ENCODE data around the gene SPTAN1. TPM values are rescaled to one million over a fixed set of nuclear protein-coding genes. Genes with fewer than 3 reads are reported as not detected.

The SPTAN1 gene
- total RNA-seq, 1 donor from 2014 or later: 810 TPM

- H3K27me3 Mint-ChIP-seq (ENCODE audit: unreplicated experiment): no peaks in the 10 kb centered on the region
- no peaks in the 10 kb centered on the region for H3K4me1 Mint-ChIP-seq (ENCODE audit: unreplicated experiment)
- no peak for DNase-seq (ENCODE audit: low spot score)
- no peak overlapping the region for H3K4me3 Mint-ChIP-seq (ENCODE audit: unreplicated experiment)
- no peak for TF ChIP-seq CTCF (IDR thresholded peaks at IDR 0.05; ENCODE audit: unreplicated experiment)
- H3K9me3 Mint-ChIP-seq (ENCODE audit: unreplicated experiment): no peaks in the 10 kb centered on the region
- no peak overlapping the region for H3K27ac Mint-ChIP-seq (ENCODE audit: unreplicated experiment)
- H3K36me3 Mint-ChIP-seq (ENCODE audit: low read depth, unreplicated experiment): peaks cover 25% of the 10 kb centered on the region
Measured at GRCh38 chr9:128512820-128513219, 39.6 kb upstream of the SPTAN1 start.

GRCh38 chr9:128521956-128522355 is 30.4 kb upstream of the SPTAN1 start:
- Mint-ChIP-seq H3K27me3 (ENCODE audit: unreplicated experiment) (no peaks in the 10 kb centered on the region), H3K4me3 (ENCODE audit: unreplicated experiment) (peak overlapping the region; percentile 6), H3K27ac (ENCODE audit: unreplicated experiment) (no peak overlapping the region), H3K4me1 (ENCODE audit: unreplicated experiment) (peaks cover 14% of the 10 kb centered on the region), H3K36me3 (ENCODE audit: low read depth, unreplicated experiment) (peaks cover 43% of the 10 kb centered on the region), H3K9me3 (ENCODE audit: unreplicated experiment) (no peaks in the 10 kb centered on the region)
- no peak for TF ChIP-seq CTCF (IDR thresholded peaks at IDR 0.05; ENCODE audit: unreplicated experiment)
- DNase-seq (ENCODE audit: low spot score): no peak

- no peaks in the 10 kb centered on the region for H3K27me3 Mint-ChIP-seq (ENCODE audit: unreplicated experiment)
- no peak for TF ChIP-seq CTCF (IDR thresholded peaks at IDR 0.05; ENCODE audit: unreplicated experiment)
- peaks cover 36% of the 10 kb centered on the region for H3K36me3 Mint-ChIP-seq (ENCODE audit: low read depth, unreplicated experiment)
- DNase-seq (ENCODE audit: low spot score): no peak
- H3K27ac Mint-ChIP-seq (ENCODE audit: unreplicated experiment): peak overlapping the region; percentile 24
- peaks cover 14% of the 10 kb centered on the region for H3K4me1 Mint-ChIP-seq (ENCODE audit: unreplicated experiment)
- H3K4me3 Mint-ChIP-seq (ENCODE audit: unreplicated experiment): peak overlapping the region; percentile 43
- no peaks in the 10 kb centered on the region for H3K9me3 Mint-ChIP-seq (ENCODE audit: unreplicated experiment)
Measured at GRCh38 chr9:128523199-128523925, 29.0 kb upstream of the SPTAN1 start.

GRCh38 chr9:128526720-128527119 is 25.7 kb upstream of the SPTAN1 start:
- Mint-ChIP-seq H3K9me3 (ENCODE audit: unreplicated experiment) (no peaks in the 10 kb centered on the region), H3K27ac (ENCODE audit: unreplicated experiment) (no peak overlapping the region), H3K4me3 (ENCODE audit: unreplicated experiment) (no peak overlapping the region), H3K36me3 (ENCODE audit: low read depth, unreplicated experiment) (peaks cover 36% of the 10 kb centered on the region), H3K27me3 (ENCODE audit: unreplicated experiment) (no peaks in the 10 kb centered on the region), H3K4me1 (ENCODE audit: unreplicated experiment) (peaks cover 24% of the 10 kb centered on the region)
- TF ChIP-seq CTCF (IDR thresholded peaks at IDR 0.05; ENCODE audit: unreplicated experiment): no peak
- DNase-seq (ENCODE audit: low spot score): no peak

- peaks cover 11% of the 10 kb centered on the region for H3K4me1 Mint-ChIP-seq (ENCODE audit: unreplicated experiment)
- no peak overlapping the region for H3K4me3 Mint-ChIP-seq (ENCODE audit: unreplicated experiment)
- no peaks in the 10 kb centered on the region for H3K9me3 Mint-ChIP-seq (ENCODE audit: unreplicated experiment)
- H3K36me3 Mint-ChIP-seq (ENCODE audit: low read depth, unreplicated experiment): peaks cover 33% of the 10 kb centered on the region
- no peaks in the 10 kb centered on the region for H3K27me3 Mint-ChIP-seq (ENCODE audit: unreplicated experiment)
- no peak for TF ChIP-seq CTCF (IDR thresholded peaks at IDR 0.05; ENCODE audit: unreplicated experiment)
- H3K27ac Mint-ChIP-seq (ENCODE audit: unreplicated experiment): no peak overlapping the region
- DNase-seq (ENCODE audit: low spot score): no peak
Measured at GRCh38 chr9:128528445-128529160, 23.8 kb upstream of the SPTAN1 start.
